Measurements from ENCODE around the gene SLITRK3. TPM values are rescaled to one million over a fixed set of nuclear protein-coding genes. Genes with fewer than 3 reads are reported as not detected.
A peak's percentile ranks its signal among the peaks of the same experiment; 100 is the strongest.

SLITRK3 gene
- total and polyA plus RNA-seq, 10 donors, result not detected

GRCh38 chr3:165206454-165207266, 10.5 kb upstream of the SLITRK3 start:
- H3K9me3 ChIP-seq, result no peaks in the 10 kb centered on the region
- intact Hi-C loops (cut with DNase I; ENCODE audit: low total_unique reads), result no loop called here
- TF ChIP-seq POLR2AphosphoS5 (IDR thresholded peaks at IDR 0.05) (no peak), CTCF (IDR thresholded peaks at IDR 0.05 in 8 of 11, conservative IDR thresholded peaks at IDR 0.05 in 3 of 11) (peak in 9 of 11 experiments; percentile 27 to 68 (median 55)), POLR2A (IDR thresholded peaks at IDR 0.05) (no peak)
- WGBS, 5 donors, result 20 to 26% (median 24%) methylated on average over 26 of the region's 26 CpGs
- H3K4me1 ChIP-seq, result peaks cover 0 to 4% (median 0%) of the 10 kb centered on the region in 6 donors
- H3K27me3 ChIP-seq (replicated peaks in 1 of 7), result peaks cover 0 to 15% (median 0%) of the 10 kb centered on the region in 7 donors
- H3K36me3 ChIP-seq, result no peaks in the 10 kb centered on the region
- peak overlapping the region in 2 of 8 donors; percentile 15 to 56 for H3K4me3 ChIP-seq
- peak; percentile 79 for DNase-seq
- H3K27ac ChIP-seq, result no peak overlapping the region

GRCh38 chr3:165204445-165204844, 8.3 kb upstream of the SLITRK3 start:
- no peak overlapping the region for H3K4me3 ChIP-seq
- TF ChIP-seq CTCF (IDR thresholded peaks at IDR 0.05 in 8 of 11, conservative IDR thresholded peaks at IDR 0.05 in 3 of 11) (no peak), POLR2A (IDR thresholded peaks at IDR 0.05) (no peak), POLR2AphosphoS5 (IDR thresholded peaks at IDR 0.05) (no peak)
- 78 to 90% (median 86%) methylated on average over 1 of the region's 1 CpG for WGBS, 5 donors
- H3K4me1 ChIP-seq, result peaks cover 0 to 4% (median 0%) of the 10 kb centered on the region in 6 donors
- H3K36me3 ChIP-seq, result no peaks in the 10 kb centered on the region
- H3K9me3 ChIP-seq, result no peaks in the 10 kb centered on the region
- peaks cover 0 to 15% (median 0%) of the 10 kb centered on the region in 7 donors for H3K27me3 ChIP-seq (replicated peaks in 1 of 7)
- no peak for DNase-seq
- H3K27ac ChIP-seq, result no peak overlapping the region
- intact Hi-C loops (cut with DNase I; ENCODE audit: low total_unique reads), result no loop called here

GRCh38 chr3:165202995-165203394, 6.8 kb upstream of the SLITRK3 start:
- intact Hi-C loops (cut with DNase I; ENCODE audit: low total_unique reads), result no loop called here
- H3K27ac ChIP-seq, result no peak overlapping the region
- 80 to 93% (median 88%) methylated on average over 5 of the region's 5 CpGs for WGBS, 5 donors

More at GRCh38 chr3:165202995-165203394, 6.8 kb upstream of the SLITRK3 start:
- TF ChIP-seq POLR2A (IDR thresholded peaks at IDR 0.05) (no peak), POLR2AphosphoS5 (IDR thresholded peaks at IDR 0.05) (no peak), CTCF (IDR thresholded peaks at IDR 0.05 in 8 of 11, conservative IDR thresholded peaks at IDR 0.05 in 3 of 11) (no peak)
- no peak for DNase-seq
- Histone ChIP-seq H3K36me3 (no peaks in the 10 kb centered on the region), H3K4me1 (peaks cover 0 to 4% (median 0%) of the 10 kb centered on the region in 6 donors), H3K27me3 (replicated peaks in 1 of 7) (peaks cover 0 to 23% (median 6%) of the 10 kb centered on the region in 7 donors), H3K4me3 (no peak overlapping the region), H3K9me3 (no peaks in the 10 kb centered on the region)
